Measurements from ENCODE around the gene RGS3. TPM values are rescaled to one million over a fixed set of nuclear protein-coding genes. Genes with fewer than 3 reads are reported as not detected.

The RGS3 gene
- total and polyA plus RNA-seq, 2 of the 13 experiments (the other 11 are each of a cell fraction or from before 2014, with no cell fraction given) = 17.1 to 28.8 TPM

DNA sequence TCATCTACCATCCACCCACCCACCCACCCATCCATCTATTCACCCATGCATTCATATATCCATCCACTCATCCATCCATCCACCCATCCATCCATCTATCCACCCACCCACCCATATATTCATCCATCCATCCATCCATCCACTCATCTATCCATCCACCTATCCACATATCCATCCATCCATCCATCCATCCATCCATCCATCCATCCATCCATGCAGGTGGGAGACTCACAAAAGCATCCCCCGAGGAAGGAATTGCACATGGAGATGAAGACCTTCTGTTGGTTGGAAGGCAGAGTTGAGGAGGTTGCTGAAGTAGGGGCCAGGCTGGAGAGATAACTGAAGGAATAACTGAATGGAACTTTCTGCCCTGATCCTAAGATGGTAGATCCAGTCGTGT lies 126.9 kb downstream of the RGS3 start:
- no TSS peak for BruUV-seq (replicated peaks)
- Histone ChIP-seq H3K36me3 (replicated peaks in 1 of 2; ENCODE audit: control insufficient read depth in 1 of 2, insufficient read depth in 2 of 2, low read length in 2 of 2) (peaks cover 1 to 7% of the 10 kb centered on the region in 2 experiments; a peak in 4 of 5 replicates), H3K79me2 (ENCODE audit: insufficient read depth, low read length) (peaks cover 2% of the 10 kb centered on the region), H3K9ac (ENCODE audit: insufficient read depth, low read depth, low read length) (no peak overlapping the region), H3K4me3 (replicated peaks in 1 of 3; ENCODE audit: insufficient read depth in 1 of 3, low read depth in 2 of 3, low read length in 3 of 3) (no peak overlapping the region), H3K27ac (ENCODE audit: extremely low read length, insufficient read depth, low read length) (no peak overlapping the region), H3K4me1 (ENCODE audit: insufficient read depth, low read length) (peaks cover 30% of the 10 kb centered on the region), H2AFZ (ENCODE audit: low read length) (no peak overlapping the region), H3K27me3 (ENCODE audit: control insufficient read depth in 1 of 2, insufficient read depth in 2 of 2, low read length in 2 of 2) (no peaks in the 10 kb centered on the region), H3K9me3 (ENCODE audit: low read length) (no peaks in the 10 kb centered on the region), H3K4me2 (ENCODE audit: low read depth, low read length) (no peak overlapping the region), H4K20me1 (ENCODE audit: insufficient read depth, low read length) (no peaks in the 10 kb centered on the region)
- WGBS (ENCODE audit: low lambda C conversion rate) = 85% methylated on average over 2 of the region's 2 CpGs
- no peak for ATAC-seq
- ChIA-PET CTCF (ENCODE audit: low intra/inter-chr PET ratio, low total read pairs) (interaction anchor here (1.3 to 5.9 kb wide), 2 partner anchors 66 to 144 kb away, joined by 8 to 223 read pairs; no protein-coding TSS in a partner anchor), POLR2A (no interaction called here)
- TF ChIP-seq PTBP1 (IDR thresholded peaks at IDR 0.05; ENCODE audit: low read depth, low read length, poor library complexity, severe bottlenecking) (no peak), MED8 (CRISPR knock-in tag; IDR thresholded peaks at IDR 0.05; ENCODE audit: insufficient replicate concordance) (no peak), ZNF225 (CRISPR knock-in tag; IDR thresholded peaks at IDR 0.05) (no peak), ATF6 (CRISPR knock-in tag; conservative IDR thresholded peaks at IDR 0.05) (no peak), FLYWCH1 (CRISPR knock-in tag; IDR thresholded peaks at IDR 0.05) (no peak), NRL (CRISPR knock-in tag; IDR thresholded peaks at IDR 0.05; ENCODE audit: borderline replicate concordance) (no peak), ZNF678 (CRISPR knock-in tag; IDR thresholded peaks at IDR 0.05) (no peak), NONO (IDR thresholded peaks at IDR 0.05) (no peak), NONO (CRISPR knock-in tag; conservative IDR thresholded peaks at IDR 0.05) (no peak), SRF (IDR thresholded peaks at IDR 0.05; ENCODE audit: low read depth, low read length) (no peak), MTERF4 (CRISPR knock-in tag; IDR thresholded peaks at IDR 0.05) (no peak), ZNF30 (CRISPR knock-in tag; IDR thresholded peaks at IDR 0.05) (no peak), ADNP (CRISPR knock-in tag; IDR thresholded peaks at IDR 0.05) (no peak), ZNF530 (CRISPR knock-in tag; IDR thresholded peaks at IDR 0.05; ENCODE audit: low read depth) (no peak)
- TF ChIP-seq, protein P1, sequence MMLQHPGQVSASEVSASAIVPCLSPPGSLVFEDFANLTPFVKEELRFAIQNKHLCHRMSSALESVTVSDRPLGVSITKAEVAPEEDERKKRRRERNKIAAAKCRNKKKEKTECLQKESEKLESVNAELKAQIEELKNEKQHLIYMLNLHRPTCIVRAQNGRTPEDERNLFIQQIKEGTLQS (CRISPR knock-in tag; IDR thresholded peaks at IDR 0.05) = no peak
- in situ Hi-C loops (cut with HindIII; ENCODE audit: extremely low pct_ligation_motif_present, low pct_unique_long_range_greater_than_20kb) (loop anchor here (5.0 kb wide), 2 partner anchors 67 to 143 kb away; no protein-coding TSS in a partner anchor), intact Hi-C loops (cut with micrococcal nuclease; ENCODE audit: unreplicated experiment) (loop anchor here (2.0 kb wide), 1 partner anchor 144 kb away; no protein-coding TSS in a partner anchor)
- DNase-seq (ENCODE audit: low spot score) = no peak
- no peak for FAIRE-seq
